Measurements from ENCODE around the gene DGKI. TPM values are rescaled to one million over a fixed set of nuclear protein-coding genes. Genes with fewer than 3 reads are reported as not detected.

The DGKI gene
- total and polyA plus RNA-seq, 2 of the 13 experiments (the other 11 are each of a cell fraction or from before 2014, with no cell fraction given) = 0.09 to 0.17 TPM

GRCh38 chr7:137873979-137874777 lies 27.4 kb upstream of the DGKI start:
- no peak for FAIRE-seq
- in situ Hi-C loops (cut with HindIII; ENCODE audit: extremely low pct_ligation_motif_present, low pct_unique_long_range_greater_than_20kb) (no loop called here), intact Hi-C loops (cut with micrococcal nuclease; ENCODE audit: unreplicated experiment) (no loop called here)
- Histone ChIP-seq H3K27me3 (ENCODE audit: control insufficient read depth in 1 of 2, insufficient read depth in 2 of 2, low read length in 2 of 2) (no peaks in the 10 kb centered on the region), H3K9ac (ENCODE audit: insufficient read depth, low read depth, low read length) (no peak overlapping the region), H3K4me1 (ENCODE audit: insufficient read depth, low read length) (no peaks in the 10 kb centered on the region), H4K20me1 (ENCODE audit: insufficient read depth, low read length) (no peaks in the 10 kb centered on the region), H3K4me2 (ENCODE audit: low read depth, low read length) (no peak overlapping the region), H2AFZ (ENCODE audit: low read length) (no peak overlapping the region), H3K79me2 (ENCODE audit: insufficient read depth, low read length) (no peaks in the 10 kb centered on the region), H3K36me3 (replicated peaks in 1 of 2; ENCODE audit: control insufficient read depth in 1 of 2, insufficient read depth in 2 of 2, low read length in 2 of 2) (peaks cover 16 to 36% of the 10 kb centered on the region in 2 experiments; a peak in 4 of 5 replicates), H3K4me3 (replicated peaks in 1 of 3; ENCODE audit: insufficient read depth in 1 of 3, low read depth in 2 of 3, low read length in 3 of 3) (no peak overlapping the region), H3K9me3 (ENCODE audit: low read length) (no peaks in the 10 kb centered on the region), H3K27ac (ENCODE audit: extremely low read length, insufficient read depth, low read length) (no peak overlapping the region)
- ChIA-PET CTCF (ENCODE audit: low intra/inter-chr PET ratio, low total read pairs) (no interaction called here), POLR2A (no interaction called here)
- whole genome bisulfite sequencing (ENCODE audit: low lambda C conversion rate) = 94% methylated on average over 7 of the region's 7 CpGs
- 0 out of 2 replicates have a peak, but pooled peaks have one; percentile 41 for TF ChIP-seq POLR2G (IDR thresholded peaks at IDR 0.05; ENCODE audit: low read depth, low read length)
- no peak for TF ChIP-seq TBL1XR1 (IDR thresholded peaks at IDR 0.05; ENCODE audit: borderline replicate concordance, low read length, partially characterized antibody)
- TF ChIP-seq ATF7-NPFF (CRISPR knock-in tag; IDR thresholded peaks at IDR 0.05; ENCODE audit: low read depth) = no peak
- no peak for TF ChIP-seq ZBTB3 (CRISPR knock-in tag; IDR thresholded peaks at IDR 0.05; ENCODE audit: borderline replicate concordance, low read depth)
- TF ChIP-seq ZNF850 (CRISPR knock-in tag; conservative IDR thresholded peaks at IDR 0.05) = no peak
- TF ChIP-seq ZNF580 (CRISPR knock-in tag; IDR thresholded peaks at IDR 0.05; ENCODE audit: borderline replicate concordance, low read depth) = no peak
- TF ChIP-seq ZNF782 (CRISPR knock-in tag; IDR thresholded peaks at IDR 0.05; ENCODE audit: borderline replicate concordance) = no peak
- TF ChIP-seq ZNF747 (CRISPR knock-in tag; IDR thresholded peaks at IDR 0.05; ENCODE audit: borderline replicate concordance) = no peak
- TF ChIP-seq ZNF670 (CRISPR knock-in tag; IDR thresholded peaks at IDR 0.05; ENCODE audit: borderline replicate concordance) = no peak
- no peak for TF ChIP-seq SNAPC5 (CRISPR knock-in tag; IDR thresholded peaks at IDR 0.05; ENCODE audit: borderline replicate concordance)
- TF ChIP-seq ZNF20 (CRISPR knock-in tag; IDR thresholded peaks at IDR 0.05) = no peak
- TF ChIP-seq RBM22 (optimal IDR thresholded peaks at IDR 0.05; ENCODE audit: low read length) = peak; percentile 57
- TF ChIP-seq IRF9 (CRISPR knock-in tag; IDR thresholded peaks at IDR 0.05; ENCODE audit: borderline replicate concordance) = no peak
- no peak for ATAC-seq
- DNase-seq (ENCODE audit: low spot score) = no peak
- no TSS peak for BruUV-seq (replicated peaks)
